ENCODE data around the gene BLTP2. TPM values are rescaled to one million over a fixed set of nuclear protein-coding genes. Genes with fewer than 3 reads are reported as not detected.

BLTP2 gene
- total RNA-seq, 4 donors from 2014 or later = 90.0 to 127 (median 98.2) TPM

DNA sequence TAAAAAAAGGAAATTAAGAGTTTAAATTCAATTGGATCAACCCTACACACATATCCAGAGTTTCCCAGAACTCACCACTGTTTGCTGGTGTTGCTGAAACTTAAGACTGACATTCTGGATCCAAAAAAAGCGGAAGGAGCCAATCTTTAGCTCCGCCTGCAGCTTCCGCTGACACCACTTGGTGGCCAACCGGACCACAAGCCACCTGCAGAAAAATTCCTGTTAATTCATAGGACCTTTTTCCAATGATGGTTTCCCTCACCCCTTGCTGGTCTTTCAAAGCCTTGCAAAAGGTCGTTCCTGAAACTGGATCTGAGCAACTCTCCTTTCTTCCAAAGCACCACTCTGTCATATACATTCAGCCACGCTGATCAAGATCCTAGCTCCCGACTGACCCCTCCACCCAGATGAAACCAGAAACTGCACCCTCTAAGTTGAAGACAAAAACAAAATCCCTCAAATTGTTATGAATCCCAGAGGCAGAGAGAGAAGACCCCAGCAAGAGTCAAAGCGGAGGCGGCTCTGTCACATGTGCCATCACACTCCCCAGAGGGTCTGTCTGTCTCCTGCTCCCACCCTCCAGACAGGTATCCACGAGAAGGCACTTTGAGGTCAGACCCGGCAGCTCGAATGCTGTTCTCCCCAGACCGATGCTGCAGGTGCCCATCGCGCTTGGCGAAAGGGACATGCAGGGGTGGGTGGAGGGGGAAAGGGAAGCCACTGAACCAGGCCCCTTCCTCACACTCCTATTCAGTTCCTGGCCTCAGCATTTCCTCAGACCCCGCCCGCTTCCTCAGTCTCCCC is 773 bp downstream of the BLTP2 start:
- Histone ChIP-seq H3K36me3 (peaks cover 27 to 57% (median 51%) of the 10 kb centered on the region in 4 donors), H3K4me1 (peaks cover 28 to 47% (median 42%) of the 10 kb centered on the region in 4 donors), H3K9me3 (no peaks in the 10 kb centered on the region), H3K27me3 (no peaks in the 10 kb centered on the region), H3K4me3 (peak overlapping the region; percentile 92 to 100 (median 94)), H3K27ac (replicated peaks in 1 of 4) (peak overlapping the region; percentile 88 to 97 (median 95))
- 3% methylated on average over 18 of the region's 18 CpGs for WGBS
- TF ChIP-seq POLR2A (IDR thresholded peaks at IDR 0.05; ENCODE audit: low read depth) (no peak), EP300 (IDR thresholded peaks at IDR 0.05) (no peak), POLR2AphosphoS5 (IDR thresholded peaks at IDR 0.05) (no peak)
- TF ChIP-seq, protein P1, sequence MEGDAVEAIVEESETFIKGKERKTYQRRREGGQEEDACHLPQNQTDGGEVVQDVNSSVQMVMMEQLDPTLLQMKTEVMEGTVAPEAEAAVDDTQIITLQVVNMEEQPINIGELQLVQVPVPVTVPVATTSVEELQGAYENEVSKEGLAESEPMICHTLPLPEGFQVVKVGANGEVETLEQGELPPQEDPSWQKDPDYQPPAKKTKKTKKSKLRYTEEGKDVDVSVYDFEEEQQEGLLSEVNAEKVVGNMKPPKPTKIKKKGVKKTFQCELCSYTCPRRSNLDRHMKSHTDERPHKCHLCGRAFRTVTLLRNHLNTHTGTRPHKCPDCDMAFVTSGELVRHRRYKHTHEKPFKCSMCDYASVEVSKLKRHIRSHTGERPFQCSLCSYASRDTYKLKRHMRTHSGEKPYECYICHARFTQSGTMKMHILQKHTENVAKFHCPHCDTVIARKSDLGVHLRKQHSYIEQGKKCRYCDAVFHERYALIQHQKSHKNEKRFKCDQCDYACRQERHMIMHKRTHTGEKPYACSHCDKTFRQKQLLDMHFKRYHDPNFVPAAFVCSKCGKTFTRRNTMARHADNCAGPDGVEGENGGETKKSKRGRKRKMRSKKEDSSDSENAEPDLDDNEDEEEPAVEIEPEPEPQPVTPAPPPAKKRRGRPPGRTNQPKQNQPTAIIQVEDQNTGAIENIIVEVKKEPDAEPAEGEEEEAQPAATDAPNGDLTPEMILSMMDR (IDR thresholded peaks at IDR 0.05) = peak; percentile 24 to 54 (median 39)
- no peak for DNase-seq (ENCODE audit: extremely low spot score)
- intact Hi-C loops (cut with DNase I) = no loop called here

DNA sequence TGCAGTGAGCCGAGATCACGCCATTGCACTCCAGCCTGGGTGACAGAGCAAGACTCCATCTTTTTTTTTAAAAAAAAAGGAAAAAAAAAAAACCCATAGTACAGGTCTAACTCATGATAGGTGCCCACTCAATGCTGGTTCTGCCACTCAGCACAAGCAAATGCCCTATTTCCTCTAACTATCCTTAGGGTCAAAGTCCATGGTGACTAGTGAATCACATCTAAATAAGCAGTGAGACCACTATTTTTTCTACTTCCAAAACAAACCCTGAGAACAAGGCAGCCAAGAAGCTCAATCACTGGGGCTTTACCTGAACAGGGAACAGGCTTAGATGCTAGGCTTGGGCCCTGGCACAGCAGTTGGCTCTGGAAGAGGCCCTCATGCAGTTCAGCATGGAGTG is 3.4 kb downstream of the BLTP2 start:
- TF ChIP-seq EP300 (IDR thresholded peaks at IDR 0.05) (no peak), POLR2A (IDR thresholded peaks at IDR 0.05; ENCODE audit: low read depth) (no peak)
- TF ChIP-seq, protein P1 (IDR thresholded peaks at IDR 0.05) = no peak
- H3K36me3 ChIP-seq = peaks cover 53 to 68% (median 65%) of the 10 kb centered on the region in 4 donors
- H3K4me1 ChIP-seq = peaks cover 22 to 38% (median 33%) of the 10 kb centered on the region in 4 donors
- intact Hi-C loops (cut with DNase I) = no loop called here
- H3K27ac ChIP-seq (replicated peaks in 1 of 4) = no peak overlapping the region
- WGBS = 100% methylated on average over 2 of the region's 2 CpGs
- no peaks in the 10 kb centered on the region for H3K9me3 ChIP-seq
- H3K4me3 ChIP-seq = no peak overlapping the region
- no peaks in the 10 kb centered on the region for H3K27me3 ChIP-seq
- no peak for DNase-seq (ENCODE audit: extremely low spot score)

DNA sequence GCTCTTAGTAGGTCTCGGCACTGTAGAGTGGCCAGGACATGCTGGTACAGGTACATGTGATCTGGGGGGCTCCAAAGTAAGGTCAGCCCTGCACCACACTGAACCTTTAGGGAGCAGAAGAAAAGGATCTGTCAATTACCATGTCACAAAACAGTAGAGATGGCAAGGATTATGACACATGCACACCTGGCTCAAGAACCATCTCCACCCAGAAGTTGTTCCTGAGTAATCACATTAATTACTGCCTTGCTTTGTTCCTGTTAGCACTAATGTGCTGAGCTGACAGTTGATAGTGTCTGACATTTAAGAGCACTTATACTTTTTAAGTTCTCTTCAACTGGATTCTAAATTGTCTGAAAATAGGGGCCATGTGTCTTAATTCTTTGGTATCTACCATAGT is 9.5 kb downstream of the BLTP2 start:
- Histone ChIP-seq H3K4me1 (no peaks in the 10 kb centered on the region), H3K27me3 (no peaks in the 10 kb centered on the region), H3K4me3 (no peak overlapping the region), H3K27ac (replicated peaks in 1 of 4) (no peak overlapping the region), H3K36me3 (peaks cover 99 to 100% (median 100%) of the 10 kb centered on the region in 4 donors), H3K9me3 (no peaks in the 10 kb centered on the region)
- TF ChIP-seq POLR2A (IDR thresholded peaks at IDR 0.05; ENCODE audit: low read depth) (no peak), EP300 (IDR thresholded peaks at IDR 0.05) (no peak), POLR2AphosphoS5 (IDR thresholded peaks at IDR 0.05) (no peak)
- TF ChIP-seq, protein P1 (IDR thresholded peaks at IDR 0.05) = no peak
- intact Hi-C loops (cut with DNase I) = no loop called here
- DNase-seq (ENCODE audit: extremely low spot score) = no peak
- WGBS = 100% methylated on average over 1 of the region's 1 CpG

DNA sequence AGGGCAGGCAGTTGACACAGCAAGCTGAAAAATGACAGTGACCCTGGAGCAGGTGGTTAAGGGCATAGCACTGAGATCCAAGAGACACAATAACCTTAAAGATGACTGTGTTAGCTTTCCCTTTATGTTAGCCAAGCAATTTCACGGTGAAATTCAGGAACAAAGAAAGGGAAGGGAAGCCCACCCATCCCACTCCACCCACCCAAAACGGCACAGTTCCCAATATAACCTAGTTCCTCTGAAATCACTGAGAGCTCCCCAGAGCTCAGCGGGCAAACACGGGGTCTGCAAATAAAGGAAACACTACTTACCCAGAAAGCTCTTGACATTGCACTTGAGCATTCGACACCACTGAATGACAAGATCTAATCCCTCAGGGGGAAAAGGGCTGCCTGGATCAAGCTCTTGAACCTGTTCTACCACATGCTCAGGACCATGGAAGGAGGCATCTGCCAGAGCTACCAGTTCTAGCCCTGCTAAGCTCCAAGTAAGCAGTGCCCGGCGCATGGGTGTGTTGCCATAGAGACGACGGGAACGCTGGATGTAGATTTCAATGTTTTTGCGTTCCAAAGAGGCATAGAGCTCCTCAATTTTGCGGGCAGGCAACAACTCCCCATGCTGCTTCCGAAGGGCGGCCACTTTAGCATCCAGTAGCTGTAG is 10.6 kb downstream of the BLTP2 start:
- H3K9me3 ChIP-seq = no peaks in the 10 kb centered on the region
- no peak for DNase-seq (ENCODE audit: extremely low spot score)
- TF ChIP-seq, protein P1 (IDR thresholded peaks at IDR 0.05) = no peak
- TF ChIP-seq EP300 (IDR thresholded peaks at IDR 0.05) (no peak), POLR2A (IDR thresholded peaks at IDR 0.05; ENCODE audit: low read depth) (no peak), POLR2AphosphoS5 (IDR thresholded peaks at IDR 0.05) (no peak)
- no peak overlapping the region for H3K4me3 ChIP-seq
- intact Hi-C loops (cut with DNase I) = no loop called here
- WGBS = 90% methylated on average over 14 of the region's 14 CpGs
- H3K4me1 ChIP-seq = no peaks in the 10 kb centered on the region
- no peak overlapping the region for H3K27ac ChIP-seq (replicated peaks in 1 of 4)
- peaks cover 87 to 100% (median 100%) of the 10 kb centered on the region in 4 donors for H3K36me3 ChIP-seq
- H3K27me3 ChIP-seq = no peaks in the 10 kb centered on the region
